SK-N-SH (cell line): ENCODE data around the gene SCFD1. TPM values are rescaled to one million over a fixed set of nuclear protein-coding genes. Genes with fewer than 3 reads are reported as not detected.

Experiments
- CTCF ChIA-PET: fragments of 300-600, 350-600 bp; formaldehyde crosslinking; extraction: SDS; loops from one replicate; lab custom pipeline; 2021; lab: Yijun Ruan, JAX
- POLR2A ChIA-PET: fragments of 350-600 bp; sonication (Branson Sonifier 250); formaldehyde crosslinking; extraction: SDS; loops from one replicate; lab custom pipeline; 2020; ENCODE audit warnings: antibody characterized with exemption, inconsistent platforms; lab: Yijun Ruan, JAX
- DNase-seq: peaks from one replicate; pipeline ENCODE4 v3.0.0; 2012
- H2AFZ ChIP-seq: fragments of 200-600 bp; sonication (generic); 2 replicates; pipeline ENCODE4 v1.8.1; 2016; ENCODE audit warnings: antibody characterized with exemption, mild to moderate bottlenecking, low read depth
- H3F3A ChIP-seq: fragments of 200-600 bp; sonication (generic); replicated peaks from 2 replicates; pipeline ENCODE3; 2016; ENCODE audit warnings: antibody characterized with exemption, mild to moderate bottlenecking; ENCODE audit not compliant: insufficient read depth
- H3K27ac ChIP-seq, 2 experiments: fragments of 200-500 bp in 1 of 2; fragments of 200-600 bp in 1 of 2; sonication (Bioruptor generic) in 1 of 2; sonication (generic), shearing (Covaris generic) in 1 of 2; 2 replicates each; pipeline versions ENCODE4 v1.5.1 to v1.6.1; 2014 to 2016; ENCODE audit warnings: low read depth in 2 of 2, inconsistent platforms in 1 of 2, low read length in 1 of 2, mild to moderate bottlenecking in 1 of 2, mixed read lengths in 1 of 2
- H3K27me3 ChIP-seq: fragments of 200-600 bp; sonication (generic), shearing (Covaris generic); 2 replicates; pipeline ENCODE4 v1.6.1; 2016; ENCODE audit warnings: mixed run types; ENCODE audit not compliant: insufficient read depth
- H3K36me3 ChIP-seq, 2 experiments: fragments of 200-500 bp in 1 of 2; fragments of 200-600 bp in 1 of 2; sonication (Bioruptor generic) in 1 of 2; sonication (generic) in 1 of 2; replicated peaks in 1 of 2; 2 replicates each; pipeline versions ENCODE3 to v1.5.1; 2014 to 2016; ENCODE audit warnings: low read length in 1 of 2, mild to moderate bottlenecking in 1 of 2; ENCODE audit not compliant: insufficient read depth in 2 of 2, control insufficient read depth in 1 of 2
- H3K4me1 ChIP-seq, 2 experiments: fragments of 200-500 bp in 1 of 2; fragments of 200-600 bp in 1 of 2; sonication (Bioruptor generic) in 1 of 2; sonication (generic), shearing (Covaris generic) in 1 of 2; 2 replicates each; pipeline versions ENCODE4 v1.5.1 to v1.6.1; 2014 to 2016; ENCODE audit warnings: low read depth in 1 of 2, low read length in 1 of 2, mixed run types in 1 of 2; ENCODE audit not compliant: insufficient read depth in 2 of 2, control insufficient read depth in 1 of 2
- H3K4me2 ChIP-seq: fragments of 200-600 bp; sonication (generic), shearing (Covaris generic); 2 replicates; pipeline ENCODE4 v1.6.1; 2017; ENCODE audit warnings: mixed run types
- H3K4me3 ChIP-seq, 2 experiments: fragments of 200-500 bp in 1 of 2; fragments of 200-600 bp in 1 of 2; sonication (Bioruptor generic) in 1 of 2; sonication (generic), shearing (Covaris generic) in 1 of 2; 2 replicates each; pipeline versions ENCODE4 v1.5.1 to v1.8.1; 2014 to 2016; ENCODE audit warnings: low read depth in 2 of 2, inconsistent platforms in 1 of 2, low read length in 1 of 2, mild to moderate bottlenecking in 1 of 2, mixed read lengths in 1 of 2, moderate library complexity in 1 of 2
- H3K79me2 ChIP-seq: fragments of 200-600 bp; sonication (generic); 2 replicates; pipeline ENCODE4 v1.8.1; 2017; ENCODE audit warnings: mild to moderate bottlenecking; ENCODE audit not compliant: insufficient read depth
- H3K9ac ChIP-seq: fragments of 200-600 bp; sonication (generic); 2 replicates; pipeline ENCODE4 v1.6.1; 2017; ENCODE audit warnings: mixed run types
- H3K9me2 ChIP-seq: fragments of 200-600 bp; sonication (generic); 2 replicates; pipeline ENCODE4 v1.6.1; 2017; ENCODE audit warnings: mixed run types
- H3K9me3 ChIP-seq: fragments of 200-600 bp; sonication (generic); 2 replicates; pipeline ENCODE4 v1.6.1; 2017; ENCODE audit warnings: mixed run types, mild to moderate bottlenecking, moderate library complexity
- H4K20me1 ChIP-seq: fragments of 200-600 bp; sonication (generic); 2 replicates; pipeline ENCODE4 v1.6.1; 2017; ENCODE audit warnings: mild to moderate bottlenecking, mixed run types; ENCODE audit not compliant: insufficient read depth
- CTCF ChIP-seq: fragments of 200-600 bp; sonication (generic); IDR thresholded peaks from 2 replicates; pipeline ENCODE4 v1.6.1; 2017; ENCODE audit warnings: antibody characterized with exemption, mild to moderate bottlenecking, moderate library complexity
- ELF1 ChIP-seq: IDR thresholded peaks from 2 replicates; pipeline ENCODE4 v1.4.0; 2012
- EP300 ChIP-seq, 2 experiments: IDR thresholded peaks; 2 replicates each; pipeline versions ENCODE4 v1.4.0 to v1.6.1; 2012; ENCODE audit warnings: borderline replicate concordance in 1 of 2, low read depth in 1 of 2, low read length in 1 of 2
- FOXM1 ChIP-seq: IDR thresholded peaks from 2 replicates; pipeline ENCODE4 v1.4.0; 2012; ENCODE audit warnings: low read depth, mild to moderate bottlenecking
- JUND ChIP-seq: IDR thresholded peaks from 2 replicates; pipeline ENCODE4 v1.4.0; 2012
- MAX ChIP-seq: IDR thresholded peaks from 2 replicates; pipeline ENCODE4 v1.4.0; 2012; ENCODE audit warnings: low read depth
- MEF2A ChIP-seq: IDR thresholded peaks from 2 replicates; pipeline ENCODE4 v1.4.0; 2012; ENCODE audit warnings: low read depth, borderline replicate concordance
- NFIC ChIP-seq: IDR thresholded peaks from 2 replicates; pipeline ENCODE4 v1.4.0; 2012; ENCODE audit warnings: borderline replicate concordance
- NRF1 ChIP-seq: IDR thresholded peaks from 2 replicates; pipeline ENCODE4 v1.6.1; 2012; ENCODE audit warnings: low read depth, mild to moderate bottlenecking, low read length
- PBX3 ChIP-seq: IDR thresholded peaks from 2 replicates; pipeline ENCODE4; 2012
- POLR2AphosphoS5 ChIP-seq: IDR thresholded peaks from 2 replicates; pipeline ENCODE4 v1.6.1; 2012; ENCODE audit warnings: low read depth, low read length
- RFX5 ChIP-seq: IDR thresholded peaks from 2 replicates; pipeline ENCODE4 v1.6.1; 2012; ENCODE audit warnings: mild to moderate bottlenecking, improper control_type of control experiment, low read length
- SMC3 ChIP-seq: IDR thresholded peaks from 2 replicates; pipeline ENCODE4 v1.6.1; 2012; ENCODE audit warnings: low read depth, low read length, improper control_type of control experiment
- TCF12 ChIP-seq: IDR thresholded peaks from 2 replicates; pipeline ENCODE4 v1.4.0; 2012
- WGBS: methylation state at CpG from one replicate; pipeline ENCODE4 v1.1.6; 2017; ENCODE audit warnings: low lambda C conversion rate; 5-methylcytosine and 5-hydroxymethylcytosine counted together
- polyA plus RNA-seq, 3 experiments: library from polyadenylated mRNA; depleted of rRNA; stranded (reverse); fragments of >200 nt; gene quantifications; 2 replicates each; pipeline ENCODE4 v1.2.3, GENCODE V29; 2012
- TF ChIP-seq, protein P1 (sequence below): IDR thresholded peaks from 2 replicates; pipeline ENCODE4 v1.6.1; 2012; ENCODE audit warnings: mild to moderate bottlenecking, low read depth, low read length, moderate library complexity
- TF ChIP-seq, protein P2 (sequence below): fragments of 150-350 bp; IDR thresholded peaks from 2 replicates; pipeline ENCODE4 v1.6.1; 2016; ENCODE audit warnings: mild to moderate bottlenecking, low read depth, low read length
- TF ChIP-seq, protein P3 (sequence below): IDR thresholded peaks from 2 replicates; pipeline ENCODE4 v1.4.0; 2012; ENCODE audit warnings: low read depth, borderline replicate concordance

The SCFD1 gene
- polyA plus RNA-seq, 1 of the 3 experiments (the other 2 are of a cell fraction): 31.4 TPM

DNA sequence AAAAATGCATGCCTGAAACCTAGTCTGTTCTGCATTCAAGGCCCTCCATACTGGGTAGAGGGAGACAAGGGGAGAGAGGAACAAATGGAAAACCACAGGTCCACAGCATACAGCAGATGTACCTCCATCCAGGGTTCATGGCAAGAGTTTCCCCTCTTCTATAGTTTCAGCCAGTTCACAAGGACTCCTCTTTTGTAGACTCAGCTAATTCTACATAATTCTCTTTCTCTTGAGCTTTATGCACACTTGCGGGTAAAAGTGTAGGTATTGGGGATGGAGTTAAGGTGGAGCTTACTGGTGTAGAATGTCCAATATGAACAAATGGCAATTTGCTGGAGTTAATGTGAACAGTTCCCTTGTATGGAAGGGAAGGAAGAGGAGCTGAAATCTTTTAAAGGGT is 39.7 kb upstream of the SCFD1 start:
- no peak overlapping the region for H2AFZ ChIP-seq
- no peak overlapping the region for H3K4me3 ChIP-seq
- H4K20me1 ChIP-seq: peaks cover 31% of the 10 kb centered on the region; the same call in 1 of the 2 replicates
- no peaks in the 10 kb centered on the region for H3F3A ChIP-seq
- CTCF ChIA-PET: no interaction called here
- no peaks in the 10 kb centered on the region for H3K9me2 ChIP-seq
- H3K36me3 ChIP-seq: peaks cover 13 to 15% of the 10 kb centered on the region in 2 experiments
- no peaks in the 10 kb centered on the region for H3K27me3 ChIP-seq
- 100% methylated on average over 1 of the region's 1 CpG for WGBS
- no peak overlapping the region for H3K9ac ChIP-seq
- DNase-seq: no peak
- no peak overlapping the region for H3K27ac ChIP-seq
- H3K4me1 ChIP-seq: no peaks in the 10 kb centered on the region; a peak in 1 of 4 replicates
- POLR2A ChIA-PET: no interaction called here
- TF ChIP-seq NRF1: no peak
- TF ChIP-seq, protein P1, sequence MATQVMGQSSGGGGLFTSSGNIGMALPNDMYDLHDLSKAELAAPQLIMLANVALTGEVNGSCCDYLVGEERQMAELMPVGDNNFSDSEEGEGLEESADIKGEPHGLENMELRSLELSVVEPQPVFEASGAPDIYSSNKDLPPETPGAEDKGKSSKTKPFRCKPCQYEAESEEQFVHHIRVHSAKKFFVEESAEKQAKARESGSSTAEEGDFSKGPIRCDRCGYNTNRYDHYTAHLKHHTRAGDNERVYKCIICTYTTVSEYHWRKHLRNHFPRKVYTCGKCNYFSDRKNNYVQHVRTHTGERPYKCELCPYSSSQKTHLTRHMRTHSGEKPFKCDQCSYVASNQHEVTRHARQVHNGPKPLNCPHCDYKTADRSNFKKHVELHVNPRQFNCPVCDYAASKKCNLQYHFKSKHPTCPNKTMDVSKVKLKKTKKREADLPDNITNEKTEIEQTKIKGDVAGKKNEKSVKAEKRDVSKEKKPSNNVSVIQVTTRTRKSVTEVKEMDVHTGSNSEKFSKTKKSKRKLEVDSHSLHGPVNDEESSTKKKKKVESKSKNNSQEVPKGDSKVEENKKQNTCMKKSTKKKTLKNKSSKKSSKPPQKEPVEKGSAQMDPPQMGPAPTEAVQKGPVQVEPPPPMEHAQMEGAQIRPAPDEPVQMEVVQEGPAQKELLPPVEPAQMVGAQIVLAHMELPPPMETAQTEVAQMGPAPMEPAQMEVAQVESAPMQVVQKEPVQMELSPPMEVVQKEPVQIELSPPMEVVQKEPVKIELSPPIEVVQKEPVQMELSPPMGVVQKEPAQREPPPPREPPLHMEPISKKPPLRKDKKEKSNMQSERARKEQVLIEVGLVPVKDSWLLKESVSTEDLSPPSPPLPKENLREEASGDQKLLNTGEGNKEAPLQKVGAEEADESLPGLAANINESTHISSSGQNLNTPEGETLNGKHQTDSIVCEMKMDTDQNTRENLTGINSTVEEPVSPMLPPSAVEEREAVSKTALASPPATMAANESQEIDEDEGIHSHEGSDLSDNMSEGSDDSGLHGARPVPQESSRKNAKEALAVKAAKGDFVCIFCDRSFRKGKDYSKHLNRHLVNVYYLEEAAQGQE: no peak
- TF ChIP-seq PBX3: no peak
- no peak for TF ChIP-seq FOXM1
- TF ChIP-seq, protein P2, sequence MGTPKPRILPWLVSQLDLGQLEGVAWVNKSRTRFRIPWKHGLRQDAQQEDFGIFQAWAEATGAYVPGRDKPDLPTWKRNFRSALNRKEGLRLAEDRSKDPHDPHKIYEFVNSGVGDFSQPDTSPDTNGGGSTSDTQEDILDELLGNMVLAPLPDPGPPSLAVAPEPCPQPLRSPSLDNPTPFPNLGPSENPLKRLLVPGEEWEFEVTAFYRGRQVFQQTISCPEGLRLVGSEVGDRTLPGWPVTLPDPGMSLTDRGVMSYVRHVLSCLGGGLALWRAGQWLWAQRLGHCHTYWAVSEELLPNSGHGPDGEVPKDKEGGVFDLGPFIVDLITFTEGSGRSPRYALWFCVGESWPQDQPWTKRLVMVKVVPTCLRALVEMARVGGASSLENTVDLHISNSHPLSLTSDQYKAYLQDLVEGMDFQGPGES: no peak
- TF ChIP-seq EP300 (IDR thresholded peaks at IDR 0.05; ENCODE audit: borderline replicate concordance in 1 of 2, low read depth in 1 of 2, low read length in 1 of 2): no peak
- no peak for TF ChIP-seq ELF1
- TF ChIP-seq CTCF: no peak
- no peak for TF ChIP-seq TCF12
- TF ChIP-seq NFIC: no peak
- TF ChIP-seq, protein P3, sequence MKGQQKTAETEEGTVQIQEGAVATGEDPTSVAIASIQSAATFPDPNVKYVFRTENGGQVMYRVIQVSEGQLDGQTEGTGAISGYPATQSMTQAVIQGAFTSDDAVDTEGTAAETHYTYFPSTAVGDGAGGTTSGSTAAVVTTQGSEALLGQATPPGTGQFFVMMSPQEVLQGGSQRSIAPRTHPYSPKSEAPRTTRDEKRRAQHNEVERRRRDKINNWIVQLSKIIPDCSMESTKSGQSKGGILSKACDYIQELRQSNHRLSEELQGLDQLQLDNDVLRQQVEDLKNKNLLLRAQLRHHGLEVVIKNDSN: no peak
- TF ChIP-seq SMC3: no peak
- TF ChIP-seq POLR2AphosphoS5: no peak
- TF ChIP-seq MAX: no peak
- TF ChIP-seq JUND: no peak
- TF ChIP-seq MEF2A: no peak
- no peak for TF ChIP-seq RFX5
- H3K4me2 ChIP-seq: no peak overlapping the region
- peaks cover 100% of the 10 kb centered on the region for H3K79me2 ChIP-seq
- H3K9me3 ChIP-seq: peaks cover 4% of the 10 kb centered on the region; the same call in 1 of the 2 replicates
